DMS53 (cell line): Measurements from ENCODE around the gene CLN3.
A peak's percentile ranks its signal among the peaks of the same experiment; 100 is the strongest.
"Not testable (repeated sequence)": the region's sequence is repeated elsewhere in the genome, so short reads cannot be mapped to it uniquely, and the experiment has no call there.

Experiments
- DNase-seq: peaks from one replicate; lab custom pipeline; 2025; lab: John Stamatoyannopoulos, UW

Gene CLN3

DNA sequence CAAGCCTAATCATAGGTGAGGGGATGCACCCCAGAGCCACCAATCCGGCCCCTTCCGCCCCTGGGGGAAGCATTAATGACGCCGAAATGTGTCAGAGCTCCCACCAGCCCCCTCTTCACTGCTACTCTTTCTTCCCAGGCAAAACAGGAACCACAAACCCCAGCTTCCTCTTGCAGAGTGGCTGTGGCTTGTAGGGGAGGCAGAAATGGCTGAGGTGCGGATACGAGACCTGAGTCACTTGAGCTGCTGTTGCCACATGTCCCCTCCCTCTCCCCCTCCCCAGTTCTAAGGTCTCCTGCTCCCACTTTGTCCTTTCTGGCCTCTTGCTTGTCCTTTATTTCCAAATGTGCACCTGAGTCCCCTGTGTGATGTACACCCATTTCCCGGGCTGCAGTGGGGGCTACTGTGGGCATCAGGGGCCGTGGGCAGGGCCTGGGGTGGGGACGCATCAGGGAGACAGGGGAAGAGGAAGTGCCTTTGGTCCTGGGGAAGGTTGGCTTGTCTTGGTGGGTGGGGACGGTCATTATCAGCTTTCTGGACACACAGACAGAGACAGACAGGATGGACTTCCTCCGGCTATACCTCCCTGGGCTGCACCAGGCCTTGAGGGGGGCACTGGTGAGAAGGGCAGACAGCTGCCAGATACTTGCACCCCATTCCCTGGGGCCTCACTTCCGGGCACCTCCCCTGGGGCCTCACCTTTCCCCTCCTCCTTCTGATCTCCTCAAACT is 2.4 kb upstream of the CLN3 start, which contains the start of gene APOBR:
APOBR (plus strand) TSS at position 523 of the 731 bp plus-strand sequence; CDS start at position 562, 39 bp downstream.
- DNase-seq, result no peak

DNA sequence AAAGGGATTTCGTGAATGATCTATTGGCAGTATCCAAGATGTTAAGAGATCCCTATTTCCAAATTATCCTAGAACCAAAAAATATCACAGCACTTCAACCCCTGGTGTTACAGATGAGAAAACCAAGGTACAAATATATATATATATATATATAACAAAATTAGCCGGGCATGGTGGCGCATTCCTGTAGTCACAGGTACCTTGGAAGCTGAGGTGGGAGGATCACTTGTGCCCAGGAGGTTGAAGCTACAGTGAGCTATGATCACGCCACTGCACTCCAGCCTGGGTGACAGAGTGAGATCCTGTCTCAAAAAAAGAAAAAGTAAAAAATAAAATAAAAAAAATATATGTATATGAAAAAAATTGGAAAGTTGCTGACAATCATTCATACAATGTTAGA is 637 bp upstream of the CLN3 start:
- no peak for DNase-seq

DNA sequence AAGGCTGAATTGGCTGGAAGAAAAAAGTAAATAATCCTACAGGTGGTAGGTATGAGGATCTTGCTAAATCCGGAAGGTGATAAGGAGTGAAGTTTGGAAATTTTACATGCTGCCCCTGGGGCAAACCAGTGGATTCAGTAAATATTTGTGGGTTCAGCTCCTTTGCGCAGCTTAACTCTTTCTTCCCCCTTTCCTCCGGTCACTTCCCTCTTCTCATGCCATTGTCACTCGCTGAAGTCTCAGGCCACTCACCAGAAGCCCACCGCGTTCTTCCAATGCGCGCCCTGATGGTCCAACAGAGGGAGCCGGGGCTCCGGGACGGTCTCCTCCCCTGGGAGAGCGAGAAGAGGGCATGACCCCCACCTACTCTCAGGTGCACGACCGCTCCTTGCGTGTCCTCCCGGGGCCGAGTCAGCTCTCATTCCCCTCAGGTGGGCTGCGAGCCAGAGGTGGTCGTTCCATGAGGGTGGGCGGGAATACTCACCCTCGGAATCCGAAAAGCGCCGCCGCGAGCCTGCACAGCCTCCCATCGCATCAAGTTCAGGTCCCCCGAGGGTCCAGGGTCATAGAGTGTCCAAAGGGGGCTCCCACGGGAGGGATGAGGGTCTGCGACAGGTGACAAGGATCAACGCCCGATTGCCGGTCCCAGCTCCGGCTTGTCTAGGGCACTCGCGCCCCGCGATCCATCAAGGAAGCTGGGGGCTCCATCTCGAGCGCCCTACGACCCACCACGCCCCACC is 474 bp downstream of the CLN3 start:
- peak; percentile 28 for DNase-seq

DNA sequence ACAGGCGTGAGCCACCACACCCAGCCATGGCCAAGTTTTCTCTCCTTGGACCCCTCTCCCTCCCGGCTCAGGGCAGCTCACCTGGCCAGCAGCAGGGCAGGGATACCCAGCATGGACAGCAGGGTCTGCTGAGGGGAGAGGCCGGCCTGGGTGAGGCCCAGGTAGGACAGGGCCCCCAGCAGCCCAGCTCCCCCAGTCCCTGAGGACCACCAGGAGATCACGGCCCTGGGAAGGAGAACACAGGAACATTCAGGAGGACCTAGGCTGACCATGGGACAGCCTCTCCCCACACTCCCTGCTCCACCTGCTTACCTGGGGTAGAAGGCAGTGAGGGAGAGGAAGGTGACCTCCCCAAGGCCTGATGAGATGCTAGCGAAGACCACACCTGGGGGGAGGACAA is 5.6 kb downstream of the CLN3 start:
- DNase-seq, result no peak

GRCh38 chr16:28483361-28483760 is 8.5 kb downstream of the CLN3 start:
- not testable (repeated sequence) for DNase-seq

- DNase-seq, result no peak
Measured at GRCh38 chr16:28482026-28482425, 9.8 kb downstream of the CLN3 start.

GRCh38 chr16:28478506-28479180 is 13.2 kb downstream of the CLN3 start:
- DNase-seq, result no peak

DNA sequence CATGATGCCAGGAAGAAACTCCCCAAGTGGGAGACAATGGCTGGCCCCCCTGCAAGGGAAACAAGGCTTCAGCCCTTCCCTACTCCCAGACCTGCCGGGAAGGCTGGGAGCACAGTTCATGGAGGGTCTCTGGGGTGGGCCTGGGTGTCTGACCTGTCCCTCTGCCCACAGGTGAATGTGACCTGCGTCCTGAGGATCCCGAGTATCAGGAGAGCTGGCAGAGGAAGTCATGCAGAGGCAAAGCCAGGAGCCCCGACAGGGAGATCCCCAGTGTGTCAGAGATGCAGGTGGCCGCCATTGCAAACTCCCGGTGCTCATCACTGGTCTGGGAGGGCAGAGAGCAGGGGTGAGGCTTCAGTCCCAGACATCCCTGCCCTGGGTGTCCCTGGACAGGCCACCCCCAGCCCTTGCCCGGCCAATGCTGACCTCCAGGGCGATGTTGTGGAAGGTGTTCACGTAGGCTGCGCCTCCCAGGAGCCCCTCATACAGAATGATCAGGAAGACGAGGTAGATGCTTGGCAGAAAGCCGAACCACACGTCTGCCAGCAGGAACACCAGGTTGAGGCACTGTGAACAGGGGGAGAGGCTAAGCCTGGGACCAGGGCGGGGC is 14.5 kb downstream of the CLN3 start:
- DNase-seq, result no peak

DNA sequence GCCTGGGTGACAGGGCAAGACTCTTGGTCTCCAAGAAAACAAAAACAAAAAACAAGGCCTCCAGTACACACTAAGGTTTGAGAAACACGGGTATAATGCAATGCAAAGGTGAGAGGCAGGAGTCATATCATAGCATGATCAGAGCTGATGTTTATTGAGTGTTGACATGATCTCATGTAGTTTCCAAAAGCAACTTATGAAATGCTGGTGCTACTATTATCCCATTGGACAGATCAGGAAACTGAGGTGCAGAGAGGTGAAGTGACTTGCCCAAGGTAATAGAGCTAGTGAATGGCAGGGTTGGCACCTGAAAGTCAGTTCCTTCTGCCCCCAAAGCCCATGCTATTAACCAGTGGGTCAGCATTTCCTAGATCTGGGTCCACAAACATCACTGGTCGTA is 16.7 kb downstream of the CLN3 start:
- no peak for DNase-seq

- DNase-seq, result no peak
Measured at GRCh38 chr16:28473714-28474265, 18.1 kb downstream of the CLN3 start.

DNA sequence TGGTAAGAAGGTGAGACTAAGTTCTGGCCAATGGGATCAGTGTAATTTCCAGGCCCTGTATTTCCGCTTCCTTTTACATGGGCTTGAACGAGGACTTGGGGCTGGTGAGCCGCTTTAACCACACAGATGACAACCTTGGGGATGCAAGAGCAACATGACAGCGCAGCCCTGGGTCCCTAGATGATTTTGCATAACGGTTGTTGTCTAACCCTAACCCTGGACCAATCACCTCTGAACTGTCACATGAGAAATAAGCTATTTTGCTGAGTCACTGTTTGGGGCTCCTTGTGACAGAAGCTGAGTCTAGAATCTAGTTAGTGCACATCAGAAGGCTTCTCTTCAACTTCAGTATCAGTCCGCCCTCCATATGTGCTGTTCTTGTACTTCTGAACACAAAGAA is 44.8 kb downstream of the CLN3 start:
- DNase-seq, result not testable (repeated sequence)

GRCh38 chr16:28446388-28446787 is 45.5 kb downstream of the CLN3 start:
- DNase-seq, result not testable (repeated sequence)

- not testable (repeated sequence) for DNase-seq
Measured at GRCh38 chr16:28443943-28444342, 47.9 kb downstream of the CLN3 start.

- DNase-seq, result not testable (repeated sequence)
Measured at GRCh38 chr16:28438899-28439298, 53.0 kb downstream of the CLN3 start.

- not testable (repeated sequence) for DNase-seq
Measured at GRCh38 chr16:28435340-28435739, 56.5 kb downstream of the CLN3 start.
